ENCODE measurements around the gene ITGA2B. TPM values are rescaled to one million over a fixed set of nuclear protein-coding genes. Genes with fewer than 3 reads are reported as not detected.

ITGA2B gene
- total RNA-seq, 2 experiments from 2014 or later, result 1.6 to 1.7 TPM

GRCh38 chr17:44355642-44356099 lies 33.8 kb downstream of the ITGA2B start:
- Mint-ChIP-seq H3K27ac (no peak overlapping the region), H3K27me3 (no peaks in the 10 kb centered on the region), H3K36me3 (ENCODE audit: low read depth) (peaks cover 3% of the 10 kb centered on the region), H3K4me3 (no peak overlapping the region), H3K4me1 (no peaks in the 10 kb centered on the region), H3K9me3 (ENCODE audit: low read depth) (no peaks in the 10 kb centered on the region)
- intact Hi-C loops (cut with DNase I, micrococcal nuclease), result no loop called here
- ChIA-PET CTCF (interaction anchor here (1.0 to 3.3 kb wide), 3 partner anchors 10 to 478 kb away, joined by 3 to 19 read pairs (median 4); partner anchors contain the start of gene GRN), POLR2A (no interaction called here)
- DNase-seq (no peak), ATAC-seq (no peak)

- DNase-seq, result peak; percentile 75
- Mint-ChIP-seq H3K4me1 (no peaks in the 10 kb centered on the region), H3K4me3 (peak overlapping the region; percentile 44), H3K27me3 (no peaks in the 10 kb centered on the region), H3K9me3 (ENCODE audit: low read depth) (no peaks in the 10 kb centered on the region), H3K36me3 (ENCODE audit: low read depth) (peaks cover 3% of the 10 kb centered on the region), H3K27ac (no peak overlapping the region)
- ChIA-PET POLR2A (no interaction called here), CTCF (interaction anchor here (0.6 to 3.3 kb wide), 11 partner anchors 8 to 477 kb away, joined by 3 to 19 read pairs (median 4); partner anchors contain the start of genes FAM171A2 and GRN)
- intact Hi-C loops (cut with DNase I, micrococcal nuclease), result no loop called here
- ATAC-seq, result peak; percentile 40
Measured at GRCh38 chr17:44354582-44355561, 34.6 kb downstream of the ITGA2B start.

DNA sequence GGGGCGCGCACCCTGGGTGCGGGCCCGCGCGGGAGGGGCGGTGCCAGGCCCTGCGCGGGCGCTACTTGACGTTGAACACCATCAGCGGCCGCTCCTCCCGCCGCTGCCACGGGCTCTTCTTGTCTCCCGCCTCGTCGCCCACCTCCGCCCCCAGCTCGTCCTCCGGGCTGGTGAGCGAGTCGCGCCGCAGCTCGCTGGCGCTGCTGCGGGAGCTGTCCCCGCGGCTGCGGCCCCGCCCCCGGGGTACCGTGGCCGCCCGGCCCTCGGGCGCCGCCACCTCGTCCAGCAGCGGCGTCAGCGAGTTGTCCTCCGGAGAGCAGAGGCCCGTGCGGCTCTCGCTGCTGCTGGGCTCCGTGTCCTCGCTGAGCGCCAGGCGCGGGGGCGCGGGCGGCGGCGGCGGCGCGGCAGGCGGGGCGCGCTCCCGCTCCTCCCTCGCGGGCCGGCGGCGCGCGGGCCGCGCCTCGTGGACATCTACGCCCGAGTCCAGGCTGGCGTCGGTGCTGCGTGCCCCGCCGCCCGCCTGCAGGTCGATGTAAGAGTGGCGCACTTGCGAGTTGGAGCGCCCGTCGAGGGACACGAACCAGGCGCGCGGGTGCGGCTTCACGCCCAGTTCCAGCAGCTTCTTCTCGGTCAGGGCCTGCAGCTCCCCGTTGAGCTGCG lies 35.6 kb downstream of the ITGA2B start:
- Mint-ChIP-seq H3K9me3 (ENCODE audit: low read depth) (no peaks in the 10 kb centered on the region), H3K27ac (no peak overlapping the region), H3K4me3 (peak overlapping the region; percentile 23), H3K36me3 (ENCODE audit: low read depth) (peaks cover 3% of the 10 kb centered on the region), H3K27me3 (no peaks in the 10 kb centered on the region), H3K4me1 (no peaks in the 10 kb centered on the region)
- ATAC-seq, result no peak
- CTCF ChIA-PET, result interaction anchor here (0.6 to 3.3 kb wide), 12 partner anchors 8 to 152 kb away, joined by 3 to 19 read pairs (median 3); partner anchors contain the start of genes FAM171A2 and GRN
- POLR2A ChIA-PET, result interaction anchor here (0.6 kb wide), 1 partner anchor 37 kb away, joined by 5 read pairs; no protein-coding TSS in a partner anchor
- intact Hi-C loops (cut with DNase I, micrococcal nuclease), result no loop called here
- DNase-seq, result peak; percentile 43

- ChIA-PET CTCF (interaction anchor here (0.5 to 3.3 kb wide), 8 partner anchors 7 to 152 kb away, joined by 3 to 19 read pairs (median 6); partner anchors contain the start of genes FAM171A2 and GRN), POLR2A (interaction anchor here (0.6 kb wide), 1 partner anchor 36 kb away, joined by 5 read pairs; no protein-coding TSS in a partner anchor)
- no peaks in the 10 kb centered on the region for H3K27me3 Mint-ChIP-seq
- no peaks in the 10 kb centered on the region for H3K9me3 Mint-ChIP-seq (ENCODE audit: low read depth)
- no peak overlapping the region for H3K27ac Mint-ChIP-seq
- DNase-seq, result no peak
- intact Hi-C loops (cut with DNase I, micrococcal nuclease), result no loop called here
- H3K4me1 Mint-ChIP-seq, result no peaks in the 10 kb centered on the region
- peaks cover 3% of the 10 kb centered on the region for H3K36me3 Mint-ChIP-seq (ENCODE audit: low read depth)
- ATAC-seq, result no peak
- peak overlapping the region; percentile 27 for H3K4me3 Mint-ChIP-seq
Measured at GRCh38 chr17:44352828-44353671, 36.4 kb downstream of the ITGA2B start.

DNA sequence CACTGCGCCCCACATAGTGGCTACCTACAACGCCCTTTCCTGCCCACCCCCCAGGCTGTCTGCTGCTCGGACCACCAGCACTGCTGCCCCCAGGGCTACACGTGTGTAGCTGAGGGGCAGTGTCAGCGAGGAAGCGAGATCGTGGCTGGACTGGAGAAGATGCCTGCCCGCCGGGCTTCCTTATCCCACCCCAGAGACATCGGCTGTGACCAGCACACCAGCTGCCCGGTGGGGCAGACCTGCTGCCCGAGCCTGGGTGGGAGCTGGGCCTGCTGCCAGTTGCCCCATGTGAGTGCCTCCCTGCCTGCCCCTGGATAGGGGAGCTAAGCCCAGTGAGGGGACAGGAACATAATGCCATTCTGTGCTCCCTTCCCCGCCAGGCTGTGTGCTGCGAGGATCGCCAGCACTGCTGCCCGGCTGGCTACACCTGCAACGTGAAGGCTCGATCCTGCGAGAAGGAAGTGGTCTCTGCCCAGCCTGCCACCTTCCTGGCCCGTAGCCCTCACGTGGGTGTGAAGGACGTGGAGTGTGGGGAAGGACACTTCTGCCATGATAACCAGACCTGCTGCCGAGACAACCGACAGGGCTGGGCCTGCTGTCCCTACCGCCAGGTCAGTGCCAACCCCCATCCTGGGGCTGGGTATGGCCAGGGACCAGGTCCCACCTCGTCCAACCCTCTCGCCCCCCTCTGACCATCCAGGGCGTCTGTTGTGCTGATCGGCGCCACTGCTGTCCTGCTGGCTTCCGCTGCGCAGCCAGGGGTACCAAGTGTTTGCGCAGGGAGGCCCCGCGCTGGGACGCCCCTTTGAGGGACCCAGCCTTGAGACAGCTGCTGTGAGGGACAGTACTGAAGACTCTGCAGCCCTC lies 37.3 kb downstream of the ITGA2B start:
- Mint-ChIP-seq H3K9me3 (ENCODE audit: low read depth) (no peaks in the 10 kb centered on the region), H3K4me1 (no peaks in the 10 kb centered on the region), H3K4me3 (no peak overlapping the region), H3K27me3 (no peaks in the 10 kb centered on the region), H3K36me3 (ENCODE audit: low read depth) (peaks cover 3% of the 10 kb centered on the region), H3K27ac (no peak overlapping the region)
- intact Hi-C loops (cut with DNase I, micrococcal nuclease), result no loop called here
- ChIA-PET POLR2A (no interaction called here), CTCF (interaction anchor here (0.6 to 3.9 kb wide), 7 partner anchors 9 to 566 kb away, joined by 3 to 25 read pairs (median 5); partner anchors contain the start of gene FAM171A2)
- DNase-seq (no peak), ATAC-seq (no peak)

DNA sequence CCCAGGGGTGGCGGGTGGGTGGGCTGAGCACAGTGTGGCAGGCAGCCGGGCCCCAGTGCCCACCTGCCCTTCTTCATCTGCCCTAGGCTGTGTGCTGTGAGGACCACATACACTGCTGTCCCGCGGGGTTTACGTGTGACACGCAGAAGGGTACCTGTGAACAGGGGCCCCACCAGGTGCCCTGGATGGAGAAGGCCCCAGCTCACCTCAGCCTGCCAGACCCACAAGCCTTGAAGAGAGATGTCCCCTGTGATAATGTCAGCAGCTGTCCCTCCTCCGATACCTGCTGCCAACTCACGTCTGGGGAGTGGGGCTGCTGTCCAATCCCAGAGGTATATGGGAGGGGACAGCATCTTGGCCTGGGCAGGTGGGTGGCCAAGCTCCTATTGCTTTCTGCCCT lies 38.0 kb downstream of the ITGA2B start:
- no peak overlapping the region for H3K27ac Mint-ChIP-seq
- H3K4me1 Mint-ChIP-seq, result no peaks in the 10 kb centered on the region
- ATAC-seq (no peak), DNase-seq (no peak)
- CTCF ChIA-PET, result interaction anchor here (0.5 to 3.9 kb wide), 13 partner anchors 10 to 261 kb away, joined by 3 to 25 read pairs (median 3); partner anchors contain the start of gene FAM171A2
- no peaks in the 10 kb centered on the region for H3K9me3 Mint-ChIP-seq (ENCODE audit: low read depth)
- H3K36me3 Mint-ChIP-seq (ENCODE audit: low read depth), result peaks cover 3% of the 10 kb centered on the region
- no peak overlapping the region for H3K4me3 Mint-ChIP-seq
- POLR2A ChIA-PET, result no interaction called here
- intact Hi-C loops (cut with DNase I, micrococcal nuclease), result no loop called here
- H3K27me3 Mint-ChIP-seq, result no peaks in the 10 kb centered on the region

- DNase-seq (peak; percentile 86), ATAC-seq (peak; percentile 86)
- Mint-ChIP-seq H3K4me1 (peaks cover 4% of the 10 kb centered on the region), H3K36me3 (ENCODE audit: low read depth) (peaks cover 3% of the 10 kb centered on the region), H3K9me3 (ENCODE audit: low read depth) (no peaks in the 10 kb centered on the region), H3K27ac (no peak overlapping the region), H3K4me3 (no peak overlapping the region), H3K27me3 (no peaks in the 10 kb centered on the region)
- POLR2A ChIA-PET, result interaction anchor here (0.5 kb wide), 1 partner anchor 19 kb away, joined by 3 read pairs; no protein-coding TSS in a partner anchor
- CTCF ChIA-PET, result interaction anchor here (0.5 to 3.9 kb wide), 16 partner anchors 9 to 261 kb away, joined by 3 to 25 read pairs (median 3); partner anchors contain the start of gene FAM171A2
- intact Hi-C loops (cut with DNase I, micrococcal nuclease), result loop anchor here in 1 of 2 experiments (1.0 kb wide), 1 partner anchor 140 kb away; no protein-coding TSS in a partner anchor
Measured at GRCh38 chr17:44350733-44351226, 38.7 kb downstream of the ITGA2B start.

GRCh38 chr17:44349553-44350070 lies 39.8 kb downstream of the ITGA2B start:
- H3K27ac Mint-ChIP-seq, result no peak overlapping the region
- CTCF ChIA-PET, result interaction anchor here (1.0 to 3.9 kb wide), 7 partner anchors 12 to 163 kb away, joined by 3 to 25 read pairs (median 4); partner anchors contain the start of gene FAM171A2
- no peaks in the 10 kb centered on the region for H3K27me3 Mint-ChIP-seq
- peaks cover 11% of the 10 kb centered on the region for H3K4me1 Mint-ChIP-seq
- intact Hi-C loops (cut with DNase I, micrococcal nuclease), result loop anchor here in 1 of 2 experiments (1.0 kb wide), 1 partner anchor 139 kb away; no protein-coding TSS in a partner anchor
- H3K9me3 Mint-ChIP-seq (ENCODE audit: low read depth), result no peaks in the 10 kb centered on the region
- no peak overlapping the region for H3K4me3 Mint-ChIP-seq
- POLR2A ChIA-PET, result no interaction called here
- DNase-seq (no peak), ATAC-seq (no peak)
- H3K36me3 Mint-ChIP-seq (ENCODE audit: low read depth), result peaks cover 3% of the 10 kb centered on the region

- CTCF ChIA-PET, result interaction anchor here (3.9 kb wide), 1 partner anchor 139 kb away, joined by 19 read pairs; no protein-coding TSS in a partner anchor
- peaks cover 11% of the 10 kb centered on the region for H3K4me1 Mint-ChIP-seq
- DNase-seq (no peak), ATAC-seq (no peak)
- H3K27ac Mint-ChIP-seq, result no peak overlapping the region
- POLR2A ChIA-PET, result no interaction called here
- no peaks in the 10 kb centered on the region for H3K9me3 Mint-ChIP-seq (ENCODE audit: low read depth)
- intact Hi-C loops (cut with DNase I, micrococcal nuclease), result no loop called here
- H3K4me3 Mint-ChIP-seq, result no peak overlapping the region
- H3K36me3 Mint-ChIP-seq (ENCODE audit: low read depth), result peaks cover 3% of the 10 kb centered on the region
- H3K27me3 Mint-ChIP-seq, result no peaks in the 10 kb centered on the region
Measured at GRCh38 chr17:44348988-44349364, 40.5 kb downstream of the ITGA2B start.

Measured in activated CD4-positive, alpha-beta T cell treated with anti-CD3 and anti-CD28 coated beads for 36 hours (primary cell).